ENCODE data around the gene MRPL10. TPM values are rescaled to one million over a fixed set of nuclear protein-coding genes. Genes with fewer than 3 reads are reported as not detected.

The MRPL10 gene
- total RNA-seq, 1 donor from 2014 or later = 36.4 TPM

- Mint-ChIP-seq H3K27me3 (peaks cover 60% of the 10 kb centered on the region), H3K9me3 (no peaks in the 10 kb centered on the region), H3K4me3 (no peak overlapping the region), H3K36me3 (ENCODE audit: low read depth) (no peaks in the 10 kb centered on the region), H3K27ac (no peak overlapping the region), H3K4me1 (peaks cover 8% of the 10 kb centered on the region)
- intact Hi-C loops (cut with micrococcal nuclease) = no loop called here
- ATAC-seq (ENCODE audit: low read depth) (no peak), DNase-seq (no peak)
- CTCF ChIA-PET = interaction anchor here (0.8 kb wide), 1 partner anchor 17 kb away, joined by 4 read pairs; no protein-coding TSS in a partner anchor
- POLR2A ChIA-PET = no interaction called here
- TF ChIP-seq CTCF (IDR thresholded peaks at IDR 0.05) = no peak
Observed at GRCh38 chr17:47785538-47786123, 45.7 kb downstream of the MRPL10 start.

- Mint-ChIP-seq H3K4me1 (no peaks in the 10 kb centered on the region), H3K27me3 (peaks cover 63% of the 10 kb centered on the region), H3K36me3 (ENCODE audit: low read depth) (no peaks in the 10 kb centered on the region), H3K9me3 (no peaks in the 10 kb centered on the region), H3K27ac (no peak overlapping the region), H3K4me3 (no peak overlapping the region)
- TF ChIP-seq CTCF (IDR thresholded peaks at IDR 0.05) = no peak
- CTCF ChIA-PET = no interaction called here
- DNase-seq = no peak
- POLR2A ChIA-PET = no interaction called here
- ATAC-seq (ENCODE audit: low read depth) = no peak
- intact Hi-C loops (cut with micrococcal nuclease) = no loop called here
Observed at GRCh38 chr17:47781397-47781796, 49.9 kb downstream of the MRPL10 start.

DNA sequence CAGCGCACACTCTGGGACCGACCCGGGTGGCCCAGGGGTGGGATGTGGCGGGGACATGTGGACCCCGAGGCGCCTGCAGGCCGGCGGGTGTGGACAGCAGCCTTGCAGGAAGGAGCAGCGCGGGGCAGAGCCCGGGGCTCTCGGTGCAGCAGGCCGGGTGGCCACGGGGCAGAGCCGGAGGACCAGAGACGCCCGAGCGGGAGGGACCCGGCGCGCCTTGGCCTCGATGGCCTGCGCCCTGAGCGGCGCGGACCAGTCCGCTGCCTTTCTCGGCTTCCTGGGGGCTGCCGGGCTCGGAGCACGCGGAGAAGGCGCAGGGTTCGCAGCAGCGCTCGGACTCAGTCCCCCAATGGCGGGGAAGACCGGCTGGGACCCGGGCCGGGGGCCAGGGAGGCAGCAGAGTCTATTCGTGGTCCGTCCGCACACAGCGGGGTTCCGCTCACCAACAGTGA, 53.1 kb downstream of the MRPL10 start:
- intact Hi-C loops (cut with micrococcal nuclease) = no loop called here
- Mint-ChIP-seq H3K9me3 (no peaks in the 10 kb centered on the region), H3K4me3 (no peak overlapping the region), H3K27ac (no peak overlapping the region), H3K36me3 (ENCODE audit: low read depth) (no peaks in the 10 kb centered on the region), H3K4me1 (no peaks in the 10 kb centered on the region), H3K27me3 (peaks cover 61% of the 10 kb centered on the region)
- POLR2A ChIA-PET = no interaction called here
- CTCF ChIA-PET = no interaction called here
- DNase-seq (no peak), ATAC-seq (ENCODE audit: low read depth) (no peak)
- TF ChIP-seq CTCF (IDR thresholded peaks at IDR 0.05) = no peak

DNA sequence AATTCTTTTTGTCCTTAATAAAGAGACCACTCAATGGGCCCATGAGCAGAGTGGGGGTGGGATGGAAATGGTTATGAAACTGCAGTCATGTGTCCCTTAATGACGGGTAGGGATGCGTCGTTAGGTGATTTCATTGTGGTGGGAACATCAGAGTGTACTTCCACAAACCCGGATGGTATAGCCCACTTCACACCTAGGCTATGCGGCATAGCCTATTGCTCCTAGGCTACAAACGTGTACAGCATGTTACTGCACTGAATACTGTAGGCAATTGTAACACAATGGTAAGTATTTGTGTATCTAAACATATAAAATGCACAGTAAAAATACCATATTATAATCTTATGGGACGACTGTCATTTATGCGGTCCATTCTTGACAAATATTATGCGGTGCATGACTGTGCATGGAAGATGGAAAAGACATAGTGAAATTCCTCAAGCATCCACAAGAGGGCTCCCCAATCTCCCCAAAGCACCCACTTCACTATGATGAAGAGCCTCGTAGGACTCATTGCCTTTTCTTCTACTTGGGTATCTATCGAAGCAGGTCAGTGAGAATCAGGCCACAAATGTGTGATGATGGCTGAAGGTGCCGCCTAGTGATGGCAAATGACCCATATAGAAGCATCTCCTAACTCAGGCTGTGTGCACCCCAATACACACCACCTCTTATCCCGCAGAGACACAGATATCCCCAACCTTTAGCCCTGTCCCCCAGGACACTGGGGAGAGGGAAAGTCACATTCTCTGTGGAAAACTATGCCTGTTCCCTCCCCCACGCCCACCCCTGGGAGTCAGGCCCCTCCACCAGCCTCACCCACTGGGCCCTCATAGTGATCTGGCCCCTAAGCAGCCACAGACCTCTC, 54.8 kb downstream of the MRPL10 start:
- H3K36me3 Mint-ChIP-seq (ENCODE audit: low read depth) = no peaks in the 10 kb centered on the region
- no peak overlapping the region for H3K27ac Mint-ChIP-seq
- intact Hi-C loops (cut with micrococcal nuclease) = loop anchor here (1.0 kb wide), 6 partner anchors 13 to 114 kb away; partner anchors contain the start of genes SCRN2 and TBX21
- no peaks in the 10 kb centered on the region for H3K4me1 Mint-ChIP-seq
- no peak for DNase-seq
- CTCF ChIA-PET = interaction anchor here (1.2 kb wide), 1 partner anchor 66 kb away, joined by 3 read pairs; no protein-coding TSS in a partner anchor
- POLR2A ChIA-PET = no interaction called here
- H3K27me3 Mint-ChIP-seq = peaks cover 52% of the 10 kb centered on the region
- no peak overlapping the region for H3K4me3 Mint-ChIP-seq
- H3K9me3 Mint-ChIP-seq = no peaks in the 10 kb centered on the region
- peak; percentile 41 for TF ChIP-seq CTCF (IDR thresholded peaks at IDR 0.05)
- ATAC-seq (ENCODE audit: low read depth) = peak; percentile 79

DNA sequence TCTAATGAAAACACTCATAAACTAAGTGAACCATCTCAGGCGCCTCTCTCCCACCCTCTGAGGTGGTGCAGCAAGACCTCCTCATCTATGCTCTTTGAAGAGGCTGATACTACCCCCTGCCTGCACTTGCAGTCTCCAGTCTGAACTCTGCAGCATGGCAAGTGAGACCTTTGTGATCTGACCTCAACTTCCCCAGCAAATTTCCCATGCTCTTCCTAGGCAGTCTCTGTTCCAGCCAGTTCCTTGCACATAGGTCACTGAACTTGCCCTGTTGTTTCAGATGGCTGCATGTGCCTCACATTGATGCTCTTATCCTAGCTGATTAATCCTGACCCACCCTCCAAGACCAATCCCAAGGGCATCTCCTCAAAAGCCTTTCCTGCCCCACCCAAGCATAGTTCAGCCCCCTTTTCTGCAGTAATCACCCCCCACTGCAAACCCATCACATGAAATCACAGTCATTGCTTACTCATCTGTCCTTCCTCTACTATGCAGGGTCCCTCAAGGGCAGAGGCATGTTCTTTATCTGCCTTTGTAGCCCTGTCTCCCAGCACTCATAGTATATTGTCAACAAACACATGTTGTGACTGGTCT, 56.3 kb downstream of the MRPL10 start:
- ChIA-PET CTCF (no interaction called here), POLR2A (no interaction called here)
- no peaks in the 10 kb centered on the region for H3K4me1 Mint-ChIP-seq
- H3K36me3 Mint-ChIP-seq (ENCODE audit: low read depth) = no peaks in the 10 kb centered on the region
- DNase-seq (no peak), ATAC-seq (ENCODE audit: low read depth) (no peak)
- H3K4me3 Mint-ChIP-seq = no peak overlapping the region
- no peak overlapping the region for H3K27ac Mint-ChIP-seq
- peaks cover 44% of the 10 kb centered on the region for H3K27me3 Mint-ChIP-seq
- intact Hi-C loops (cut with micrococcal nuclease) = no loop called here
- peaks cover 4% of the 10 kb centered on the region for H3K9me3 Mint-ChIP-seq
- TF ChIP-seq CTCF (IDR thresholded peaks at IDR 0.05) = no peak

All from activated B cell treated with CpG ODN at 0.5 μM for 24 hours (primary cell).